ENCODE results near the gene ARL10. TPM values are rescaled to one million over a fixed set of nuclear protein-coding genes. Genes with fewer than 3 reads are reported as not detected.

The ARL10 gene
- total RNA-seq, 1 experiment from 2014 or later: 0.05 TPM

DNA sequence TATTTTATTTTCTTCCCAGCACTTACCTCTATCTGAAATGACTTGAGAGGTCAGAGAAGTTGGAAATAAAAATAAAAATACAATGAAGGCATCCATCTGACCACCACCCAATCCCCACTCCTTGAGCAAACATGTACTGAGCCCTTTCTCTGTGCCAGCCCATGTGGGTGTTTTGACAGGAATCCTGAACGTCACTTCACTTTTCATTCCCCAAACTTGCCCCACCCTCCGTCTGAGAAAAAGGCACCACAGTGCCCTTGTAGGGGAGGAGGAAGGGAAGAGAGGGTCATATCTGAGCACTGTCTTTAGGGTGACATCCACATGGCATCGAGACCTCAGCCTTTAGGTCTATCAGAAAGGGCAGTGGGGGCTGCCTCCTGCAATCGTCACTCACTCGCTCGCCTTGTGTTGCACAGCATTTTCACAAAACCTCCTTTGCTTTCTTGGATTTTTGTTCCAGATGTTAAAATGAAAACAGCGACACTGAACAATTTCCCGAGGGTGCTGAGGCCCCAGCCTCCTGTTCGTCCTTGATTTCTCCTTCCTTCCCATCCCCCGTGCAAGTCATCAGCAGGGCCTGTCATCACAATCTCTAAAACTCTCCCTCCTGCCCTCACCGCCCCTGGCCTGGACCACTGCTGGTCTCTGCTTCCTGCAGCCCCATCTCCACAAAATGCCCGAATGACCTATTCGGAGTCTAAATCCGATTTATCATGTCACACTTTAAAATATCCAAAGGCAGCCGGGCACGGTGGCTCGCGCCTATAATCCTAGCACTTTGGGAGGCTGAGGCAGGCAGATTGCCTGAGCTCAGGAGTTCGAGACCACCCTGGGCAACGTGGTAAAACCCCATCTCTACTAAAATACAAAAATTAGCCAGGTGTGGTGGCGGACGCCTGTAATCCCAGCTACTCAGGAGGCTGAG, 36.3 kb downstream of the ARL10 start:
- POLR2A ChIA-PET: no interaction called here
- Histone ChIP-seq H3K4me1 (ENCODE audit: control insufficient read depth in 1 of 2, insufficient read depth in 2 of 2, low read length in 2 of 2) (peaks cover 13 to 26% of the 10 kb centered on the region in 2 experiments), H3K9me2 (ENCODE audit: insufficient read depth) (no peaks in the 10 kb centered on the region), H3K9me3 (ENCODE audit: control insufficient read depth in 1 of 2, insufficient read depth in 1 of 2, low read depth in 1 of 2, low read length in 2 of 2) (no peaks in the 10 kb centered on the region), H3K79me2 (ENCODE audit: insufficient read depth, low read length) (no peaks in the 10 kb centered on the region), H3K36me3 (ENCODE audit: control insufficient read depth in 1 of 2, insufficient read depth in 2 of 2, low read length in 2 of 2) (no peaks in the 10 kb centered on the region), H3K4me3 (replicated peaks in 1 of 2; ENCODE audit: low read depth in 1 of 2, low read length in 2 of 2) (no peak overlapping the region), H3K4me2 (ENCODE audit: low read length) (peak overlapping the region; percentile 59; the same call in 1 of the 2 replicates), H3K27ac (ENCODE audit: low read depth, low read length) (no peak overlapping the region), H4K20me1 (ENCODE audit: insufficient read depth) (no peaks in the 10 kb centered on the region), H3K27me3 (ENCODE audit: insufficient read depth, low read length) (no peaks in the 10 kb centered on the region), H2AFZ (ENCODE audit: low read depth, low read length, poor library complexity, severe bottlenecking) (no peak overlapping the region), H3K9ac (ENCODE audit: low read length) (0 out of 2 replicates have a peak overlapping the region, but pooled peaks have one; percentile 8)
- RAD21 ChIA-PET (ENCODE audit: low non-redundant PET in 1 of 2, low total read pairs in 2 of 2, uncharacterized antibody in 2 of 2, unreplicated experiment in 2 of 2): no interaction called here
- intact Hi-C loops (cut with micrococcal nuclease): no loop called here
- no peak for TF ChIP-seq POLR2AphosphoS5 (IDR thresholded peaks at IDR 0.05; ENCODE audit: low read depth, low read length)
- no peak for TF ChIP-seq ATF3 (IDR thresholded peaks at IDR 0.05)
- no peak for TF ChIP-seq FOSL1 (IDR thresholded peaks at IDR 0.05; ENCODE audit: low read depth)
- TF ChIP-seq EZH2 (IDR thresholded peaks at IDR 0.05): no peak
- TF ChIP-seq EZH2phosphoT487 (IDR thresholded peaks at IDR 0.05; ENCODE audit: borderline replicate concordance): no peak
- no peak for TF ChIP-seq MAX (IDR thresholded peaks at IDR 0.05)
- TF ChIP-seq CEBPB (IDR thresholded peaks at IDR 0.05; ENCODE audit: low read depth): no peak
- TF ChIP-seq ZNF274 (IDR thresholded peaks at IDR 0.05; ENCODE audit: low read depth, low read length): no peak
- TF ChIP-seq, protein P1, sequence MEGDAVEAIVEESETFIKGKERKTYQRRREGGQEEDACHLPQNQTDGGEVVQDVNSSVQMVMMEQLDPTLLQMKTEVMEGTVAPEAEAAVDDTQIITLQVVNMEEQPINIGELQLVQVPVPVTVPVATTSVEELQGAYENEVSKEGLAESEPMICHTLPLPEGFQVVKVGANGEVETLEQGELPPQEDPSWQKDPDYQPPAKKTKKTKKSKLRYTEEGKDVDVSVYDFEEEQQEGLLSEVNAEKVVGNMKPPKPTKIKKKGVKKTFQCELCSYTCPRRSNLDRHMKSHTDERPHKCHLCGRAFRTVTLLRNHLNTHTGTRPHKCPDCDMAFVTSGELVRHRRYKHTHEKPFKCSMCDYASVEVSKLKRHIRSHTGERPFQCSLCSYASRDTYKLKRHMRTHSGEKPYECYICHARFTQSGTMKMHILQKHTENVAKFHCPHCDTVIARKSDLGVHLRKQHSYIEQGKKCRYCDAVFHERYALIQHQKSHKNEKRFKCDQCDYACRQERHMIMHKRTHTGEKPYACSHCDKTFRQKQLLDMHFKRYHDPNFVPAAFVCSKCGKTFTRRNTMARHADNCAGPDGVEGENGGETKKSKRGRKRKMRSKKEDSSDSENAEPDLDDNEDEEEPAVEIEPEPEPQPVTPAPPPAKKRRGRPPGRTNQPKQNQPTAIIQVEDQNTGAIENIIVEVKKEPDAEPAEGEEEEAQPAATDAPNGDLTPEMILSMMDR (IDR thresholded peaks at IDR 0.05 in 2 of 3, conservative IDR thresholded peaks at IDR 0.05 in 1 of 3; ENCODE audit: borderline replicate concordance in 1 of 3, insufficient read depth in 1 of 3, low read depth in 2 of 3, low read length in 2 of 3): no peak
- TF ChIP-seq ZFX (IDR thresholded peaks at IDR 0.05): no peak
- no peak for TF ChIP-seq YY1 (IDR thresholded peaks at IDR 0.05; ENCODE audit: extremely low read depth, insufficient replicate concordance, low read depth, low read length)
- TF ChIP-seq, protein P2, sequence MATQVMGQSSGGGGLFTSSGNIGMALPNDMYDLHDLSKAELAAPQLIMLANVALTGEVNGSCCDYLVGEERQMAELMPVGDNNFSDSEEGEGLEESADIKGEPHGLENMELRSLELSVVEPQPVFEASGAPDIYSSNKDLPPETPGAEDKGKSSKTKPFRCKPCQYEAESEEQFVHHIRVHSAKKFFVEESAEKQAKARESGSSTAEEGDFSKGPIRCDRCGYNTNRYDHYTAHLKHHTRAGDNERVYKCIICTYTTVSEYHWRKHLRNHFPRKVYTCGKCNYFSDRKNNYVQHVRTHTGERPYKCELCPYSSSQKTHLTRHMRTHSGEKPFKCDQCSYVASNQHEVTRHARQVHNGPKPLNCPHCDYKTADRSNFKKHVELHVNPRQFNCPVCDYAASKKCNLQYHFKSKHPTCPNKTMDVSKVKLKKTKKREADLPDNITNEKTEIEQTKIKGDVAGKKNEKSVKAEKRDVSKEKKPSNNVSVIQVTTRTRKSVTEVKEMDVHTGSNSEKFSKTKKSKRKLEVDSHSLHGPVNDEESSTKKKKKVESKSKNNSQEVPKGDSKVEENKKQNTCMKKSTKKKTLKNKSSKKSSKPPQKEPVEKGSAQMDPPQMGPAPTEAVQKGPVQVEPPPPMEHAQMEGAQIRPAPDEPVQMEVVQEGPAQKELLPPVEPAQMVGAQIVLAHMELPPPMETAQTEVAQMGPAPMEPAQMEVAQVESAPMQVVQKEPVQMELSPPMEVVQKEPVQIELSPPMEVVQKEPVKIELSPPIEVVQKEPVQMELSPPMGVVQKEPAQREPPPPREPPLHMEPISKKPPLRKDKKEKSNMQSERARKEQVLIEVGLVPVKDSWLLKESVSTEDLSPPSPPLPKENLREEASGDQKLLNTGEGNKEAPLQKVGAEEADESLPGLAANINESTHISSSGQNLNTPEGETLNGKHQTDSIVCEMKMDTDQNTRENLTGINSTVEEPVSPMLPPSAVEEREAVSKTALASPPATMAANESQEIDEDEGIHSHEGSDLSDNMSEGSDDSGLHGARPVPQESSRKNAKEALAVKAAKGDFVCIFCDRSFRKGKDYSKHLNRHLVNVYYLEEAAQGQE (IDR thresholded peaks at IDR 0.05; ENCODE audit: low read depth): no peak
- no peak for TF ChIP-seq POLR2A (IDR thresholded peaks at IDR 0.05; ENCODE audit: borderline replicate concordance, extremely low read depth, insufficient read depth, insufficient read length)
- no peak for TF ChIP-seq SRF (IDR thresholded peaks at IDR 0.05; ENCODE audit: low read depth)
- TF ChIP-seq RAD21 (IDR thresholded peaks at IDR 0.05; ENCODE audit: low read depth): no peak
- TF ChIP-seq ELF1 (IDR thresholded peaks at IDR 0.05; ENCODE audit: borderline replicate concordance, low read depth): no peak
- TF ChIP-seq CBX3 (IDR thresholded peaks at IDR 0.05; ENCODE audit: low read depth): no peak
- ATAC-seq (no peak), DNase-seq (ENCODE audit: low read depth, low spot score) (no peak)
- CTCF ChIA-PET: no interaction called here
- BruUV-seq (replicated peaks): no TSS peak
